ENCODE measurements around the gene DNAJC17. TPM values are rescaled to one million over a fixed set of nuclear protein-coding genes. Genes with fewer than 3 reads are reported as not detected.

DNAJC17 gene
- total RNA-seq, 1 donor from 2014 or later: 49.3 TPM

- Histone ChIP-seq H3K79me2 (ENCODE audit: low read depth) (no peaks in the 10 kb centered on the region), H4K20me1 (ENCODE audit: low read depth) (no peaks in the 10 kb centered on the region), H3K9me3 (ENCODE audit: low read depth) (no peaks in the 10 kb centered on the region), H2AFZ (replicated peaks) (no peak overlapping the region), H3F3A (ENCODE audit: low read depth) (peaks cover 8% of the 10 kb centered on the region), H3K4me3 (no peak overlapping the region), H3K4me1 (peaks cover 12% of the 10 kb centered on the region), H3K27me3 (peaks cover 1% of the 10 kb centered on the region), H3K9ac (no peak overlapping the region), H3K36me3 (no peaks in the 10 kb centered on the region), H3K4me2 (no peak overlapping the region), H3K27ac (no peak overlapping the region)
- Mint-ChIP-seq H3K27ac (no peak overlapping the region), H3K4me1 (peaks cover 22% of the 10 kb centered on the region), H3K4me3 (no peak overlapping the region), H3K27me3 (ENCODE audit: insufficient read depth, low read depth) (peaks cover 7% of the 10 kb centered on the region), H3K9me3 (no peaks in the 10 kb centered on the region), H3K36me3 (no peaks in the 10 kb centered on the region)
- TF ChIP-seq CTCF (IDR thresholded peaks at IDR 0.05): no peak
- no peak for TF ChIP-seq EZH2phosphoT487 (IDR thresholded peaks at IDR 0.05)
- no peak for TF ChIP-seq EZH2 (IDR thresholded peaks at IDR 0.05)
- DNase-seq (ENCODE audit: low spot score): no peak
Observed at GRCh38 chr15:40850576-40851112, 43.4 kb upstream of the DNAJC17 start.

GRCh38 chr15:40847223-40847961 lies 40.1 kb upstream of the DNAJC17 start:
- Mint-ChIP-seq H3K4me1 (peaks cover 30% of the 10 kb centered on the region), H3K9me3 (no peaks in the 10 kb centered on the region), H3K27ac (no peak overlapping the region), H3K27me3 (ENCODE audit: insufficient read depth, low read depth) (peaks cover 26% of the 10 kb centered on the region), H3K36me3 (no peaks in the 10 kb centered on the region), H3K4me3 (peak overlapping the region; percentile 25)
- Histone ChIP-seq H3K9ac (no peak overlapping the region), H2AFZ (replicated peaks) (peak overlapping the region; percentile 83), H3K27me3 (peaks cover 34% of the 10 kb centered on the region), H3F3A (ENCODE audit: low read depth) (peaks cover 20% of the 10 kb centered on the region), H3K27ac (no peak overlapping the region), H3K36me3 (no peaks in the 10 kb centered on the region), H3K4me3 (no peak overlapping the region), H3K4me1 (peaks cover 12% of the 10 kb centered on the region), H3K9me3 (ENCODE audit: low read depth) (no peaks in the 10 kb centered on the region), H3K4me2 (peak overlapping the region; percentile 55), H3K79me2 (ENCODE audit: low read depth) (no peaks in the 10 kb centered on the region), H4K20me1 (ENCODE audit: low read depth) (no peaks in the 10 kb centered on the region)
- DNase-seq (ENCODE audit: low spot score): peak; percentile 76
- no peak for TF ChIP-seq EZH2 (IDR thresholded peaks at IDR 0.05)
- TF ChIP-seq EZH2phosphoT487 (IDR thresholded peaks at IDR 0.05): no peak
- TF ChIP-seq CTCF (IDR thresholded peaks at IDR 0.05): no peak

GRCh38 chr15:40846841-40847222 lies 39.6 kb upstream of the DNAJC17 start:
- Mint-ChIP-seq H3K36me3 (no peaks in the 10 kb centered on the region), H3K4me1 (peaks cover 30% of the 10 kb centered on the region), H3K27me3 (ENCODE audit: insufficient read depth, low read depth) (peaks cover 32% of the 10 kb centered on the region), H3K9me3 (no peaks in the 10 kb centered on the region), H3K4me3 (no peak overlapping the region), H3K27ac (no peak overlapping the region)
- Histone ChIP-seq H3K27ac (no peak overlapping the region), H3K36me3 (no peaks in the 10 kb centered on the region), H3F3A (ENCODE audit: low read depth) (peaks cover 20% of the 10 kb centered on the region), H3K4me2 (no peak overlapping the region), H3K79me2 (ENCODE audit: low read depth) (no peaks in the 10 kb centered on the region), H3K4me3 (no peak overlapping the region), H2AFZ (replicated peaks) (no peak overlapping the region), H4K20me1 (ENCODE audit: low read depth) (no peaks in the 10 kb centered on the region), H3K4me1 (peaks cover 12% of the 10 kb centered on the region), H3K9me3 (ENCODE audit: low read depth) (no peaks in the 10 kb centered on the region), H3K9ac (no peak overlapping the region), H3K27me3 (peaks cover 39% of the 10 kb centered on the region)
- no peak for DNase-seq (ENCODE audit: low spot score)
- no peak for TF ChIP-seq CTCF (IDR thresholded peaks at IDR 0.05)
- no peak for TF ChIP-seq EZH2phosphoT487 (IDR thresholded peaks at IDR 0.05)
- TF ChIP-seq EZH2 (IDR thresholded peaks at IDR 0.05): no peak

Data from neural progenitor cell (in vitro differentiated cells).